GM12864 (cell line): ENCODE data around the gene AP1G2.
A peak's percentile ranks its signal among the peaks of the same experiment; 100 is the strongest.

ENCODE experiments used
- DNase-seq: peaks from one replicate; pipeline ENCODE4 v3.0.0-alpha.2; 2011; ENCODE audit warnings: low read depth
- H3K4me3 ChIP-seq: 2 replicates; pipeline ENCODE4 v1.5.1; 2011; ENCODE audit warnings: mild to moderate bottlenecking, low read depth, low read length, control low read depth
- TF ChIP-seq, protein P1 (sequence below): IDR thresholded peaks from 2 replicates; pipeline ENCODE4 v1.5.1; 2011; ENCODE audit warnings: low read depth, mild to moderate bottlenecking, moderate library complexity, low read length, control low read depth, inconsistent platforms; ENCODE audit errors: missing control alignments

The AP1G2 gene, protein sequence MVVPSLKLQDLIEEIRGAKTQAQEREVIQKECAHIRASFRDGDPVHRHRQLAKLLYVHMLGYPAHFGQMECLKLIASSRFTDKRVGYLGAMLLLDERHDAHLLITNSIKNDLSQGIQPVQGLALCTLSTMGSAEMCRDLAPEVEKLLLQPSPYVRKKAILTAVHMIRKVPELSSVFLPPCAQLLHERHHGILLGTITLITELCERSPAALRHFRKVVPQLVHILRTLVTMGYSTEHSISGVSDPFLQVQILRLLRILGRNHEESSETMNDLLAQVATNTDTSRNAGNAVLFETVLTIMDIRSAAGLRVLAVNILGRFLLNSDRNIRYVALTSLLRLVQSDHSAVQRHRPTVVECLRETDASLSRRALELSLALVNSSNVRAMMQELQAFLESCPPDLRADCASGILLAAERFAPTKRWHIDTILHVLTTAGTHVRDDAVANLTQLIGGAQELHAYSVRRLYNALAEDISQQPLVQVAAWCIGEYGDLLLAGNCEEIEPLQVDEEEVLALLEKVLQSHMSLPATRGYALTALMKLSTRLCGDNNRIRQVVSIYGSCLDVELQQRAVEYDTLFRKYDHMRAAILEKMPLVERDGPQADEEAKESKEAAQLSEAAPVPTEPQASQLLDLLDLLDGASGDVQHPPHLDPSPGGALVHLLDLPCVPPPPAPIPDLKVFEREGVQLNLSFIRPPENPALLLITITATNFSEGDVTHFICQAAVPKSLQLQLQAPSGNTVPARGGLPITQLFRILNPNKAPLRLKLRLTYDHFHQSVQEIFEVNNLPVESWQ

DNA sequence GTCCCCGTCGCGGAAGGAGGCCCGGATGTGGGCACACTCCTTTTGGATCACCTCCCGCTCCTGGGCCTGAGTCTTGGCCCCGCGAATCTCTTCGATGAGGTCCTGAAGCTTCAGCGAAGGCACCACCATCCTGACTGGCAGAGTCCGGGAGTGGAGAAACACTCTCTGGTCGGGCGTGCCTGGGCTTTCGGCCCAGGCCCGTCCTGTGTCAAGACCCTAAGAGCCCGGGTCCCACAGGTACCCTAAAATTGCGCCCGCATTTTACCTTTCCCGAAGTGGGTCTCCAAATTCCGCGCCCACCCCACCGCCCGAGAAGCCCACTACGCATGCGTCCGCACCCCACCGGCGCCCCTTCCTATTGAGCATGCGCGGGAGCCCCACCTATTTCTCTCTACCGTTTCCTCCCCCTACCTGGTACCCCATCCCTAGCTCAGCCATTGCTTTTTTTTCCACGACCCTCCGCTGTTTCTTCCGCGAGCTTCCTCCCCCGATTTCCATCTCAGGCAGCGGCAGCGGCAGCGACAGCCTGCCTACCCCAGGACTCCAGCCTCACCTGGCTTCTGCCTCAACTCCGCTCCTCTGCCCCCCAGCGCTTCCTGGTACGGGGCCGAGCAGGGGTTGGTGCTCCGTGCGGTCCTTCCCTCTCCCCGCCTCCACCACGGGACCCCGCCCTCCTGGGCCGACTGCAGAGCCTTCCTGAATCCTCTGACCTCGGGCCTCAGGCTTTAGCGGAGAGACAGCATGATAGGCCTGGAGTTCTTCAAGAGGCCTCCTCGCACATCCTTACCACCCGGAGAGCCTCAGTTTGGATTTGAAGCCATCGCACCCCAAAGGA lies at the start of gene AP1G2:
AP1G2 (minus strand) TSS at position 606 of the 835 bp plus-strand sequence; CDS start at position 129, 477 bp downstream.
- DNase-seq = peak; percentile 74
- TF ChIP-seq, protein P1, sequence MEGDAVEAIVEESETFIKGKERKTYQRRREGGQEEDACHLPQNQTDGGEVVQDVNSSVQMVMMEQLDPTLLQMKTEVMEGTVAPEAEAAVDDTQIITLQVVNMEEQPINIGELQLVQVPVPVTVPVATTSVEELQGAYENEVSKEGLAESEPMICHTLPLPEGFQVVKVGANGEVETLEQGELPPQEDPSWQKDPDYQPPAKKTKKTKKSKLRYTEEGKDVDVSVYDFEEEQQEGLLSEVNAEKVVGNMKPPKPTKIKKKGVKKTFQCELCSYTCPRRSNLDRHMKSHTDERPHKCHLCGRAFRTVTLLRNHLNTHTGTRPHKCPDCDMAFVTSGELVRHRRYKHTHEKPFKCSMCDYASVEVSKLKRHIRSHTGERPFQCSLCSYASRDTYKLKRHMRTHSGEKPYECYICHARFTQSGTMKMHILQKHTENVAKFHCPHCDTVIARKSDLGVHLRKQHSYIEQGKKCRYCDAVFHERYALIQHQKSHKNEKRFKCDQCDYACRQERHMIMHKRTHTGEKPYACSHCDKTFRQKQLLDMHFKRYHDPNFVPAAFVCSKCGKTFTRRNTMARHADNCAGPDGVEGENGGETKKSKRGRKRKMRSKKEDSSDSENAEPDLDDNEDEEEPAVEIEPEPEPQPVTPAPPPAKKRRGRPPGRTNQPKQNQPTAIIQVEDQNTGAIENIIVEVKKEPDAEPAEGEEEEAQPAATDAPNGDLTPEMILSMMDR = no peak
- peak within 1 kb of the TSS; percentile 86 for H3K4me3 ChIP-seq

GRCh38 chr14:23615856-23616255 lies 48.3 kb upstream of the AP1G2 start:
- TF ChIP-seq, protein P1 = no peak
- DNase-seq = no peak
- H3K4me3 ChIP-seq = no peak overlapping the region

DNA sequence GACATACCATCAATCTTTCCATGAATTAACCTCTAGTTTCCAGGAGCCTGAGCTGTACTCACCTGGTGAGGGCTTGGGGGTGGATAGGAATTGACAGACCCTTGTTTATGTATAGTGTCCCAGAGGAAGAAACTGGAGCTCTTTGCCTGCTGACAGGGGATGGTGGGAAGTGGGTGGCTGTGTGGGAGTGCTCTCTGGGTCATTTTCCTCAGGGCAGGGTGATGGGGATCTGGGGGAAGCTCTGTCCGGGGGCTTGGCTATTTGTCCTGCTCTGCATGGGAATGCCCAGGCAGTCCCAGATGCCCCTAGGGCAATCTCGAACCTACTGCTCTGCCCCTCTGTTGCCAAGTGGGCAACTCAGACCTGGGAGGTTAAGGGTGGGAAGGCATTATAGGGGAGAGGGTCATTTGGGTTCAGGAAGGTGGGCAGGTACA lies 46.8 kb upstream of the AP1G2 start:
- no peak overlapping the region for H3K4me3 ChIP-seq
- TF ChIP-seq, protein P1 = no peak
- DNase-seq = no peak

DNA sequence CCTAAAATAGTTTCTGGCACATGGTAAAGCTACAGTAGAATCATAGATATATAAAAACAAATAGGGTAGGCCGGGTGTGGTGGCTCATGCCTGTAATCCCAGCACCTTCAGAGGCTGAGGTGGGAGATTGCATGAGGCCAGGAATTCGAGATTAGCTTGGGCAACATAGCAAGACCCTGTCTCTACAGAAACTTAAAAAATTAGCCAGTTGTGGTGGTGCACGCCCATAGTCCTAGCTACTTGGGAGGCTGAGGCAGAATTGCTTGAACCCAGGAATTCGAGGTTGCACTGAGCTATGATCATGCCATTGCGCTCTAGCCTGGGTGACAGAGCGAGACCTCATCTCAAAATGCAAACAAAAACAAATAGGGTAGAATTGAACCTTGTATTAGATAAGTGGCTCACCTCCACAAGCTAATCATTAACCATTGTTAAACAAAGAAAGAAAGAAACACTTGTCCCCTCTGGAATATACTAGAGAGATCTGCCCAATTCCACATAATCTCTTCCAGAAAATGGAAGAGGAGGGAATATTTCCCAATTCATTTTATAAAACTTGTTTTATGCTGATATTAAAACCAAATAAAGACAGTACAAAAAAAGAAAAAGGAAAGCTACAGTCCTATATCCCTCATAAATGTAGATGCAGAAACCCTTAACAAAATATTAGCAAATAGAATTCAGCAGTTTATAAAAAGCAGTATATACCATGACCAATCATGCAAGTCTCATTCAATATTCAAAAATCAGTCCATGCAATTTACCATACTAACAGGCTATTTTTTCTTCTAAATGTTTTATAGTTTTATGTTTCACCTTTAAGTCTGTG lies 45.9 kb upstream of the AP1G2 start:
- no peak overlapping the region for H3K4me3 ChIP-seq
- TF ChIP-seq, protein P1 = no peak
- DNase-seq = no peak

DNA sequence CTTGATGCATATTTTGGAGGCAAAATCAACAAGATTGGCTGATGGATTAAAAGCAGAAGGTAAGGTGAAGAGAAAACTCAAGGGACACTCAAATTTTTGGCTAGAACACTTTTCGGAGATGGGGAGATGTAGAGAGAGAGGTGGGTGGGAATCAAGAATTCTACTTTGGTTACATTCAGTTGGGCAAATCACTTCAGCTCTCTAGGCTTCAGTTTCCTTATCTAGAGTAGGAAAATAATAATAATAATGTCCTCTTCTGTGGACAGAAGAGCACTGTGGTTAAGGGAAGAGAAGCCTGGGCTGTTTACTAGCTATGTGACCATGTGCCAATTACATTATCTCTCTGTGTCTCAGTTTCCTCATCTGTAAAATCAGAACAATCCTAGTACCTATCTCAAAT lies 45.2 kb upstream of the AP1G2 start:
- H3K4me3 ChIP-seq = no peak overlapping the region
- TF ChIP-seq, protein P1 = no peak
- no peak for DNase-seq

DNA sequence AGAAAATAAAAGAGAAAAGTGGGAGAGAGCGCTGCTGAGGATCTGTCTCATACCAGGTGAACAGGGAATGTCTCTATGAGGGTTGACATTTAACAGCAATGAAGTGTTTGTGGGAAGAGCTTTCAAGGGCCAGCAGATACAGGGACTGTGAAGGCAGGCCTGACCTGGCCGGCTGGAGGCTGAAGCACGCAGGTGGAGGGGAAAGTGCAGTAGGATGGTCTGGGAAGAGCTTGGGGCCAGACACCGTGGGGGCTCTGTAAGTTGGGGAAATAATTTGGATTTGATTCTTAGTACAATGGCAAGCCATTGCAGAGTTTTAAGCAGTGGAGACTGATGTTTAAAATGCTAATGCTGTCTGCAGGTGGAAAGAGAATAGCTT lies 44.8 kb upstream of the AP1G2 start:
- DNase-seq = no peak
- TF ChIP-seq, protein P1 = no peak
- H3K4me3 ChIP-seq = no peak overlapping the region
